ENCODE data around the gene PCDH12. TPM values are rescaled to one million over a fixed set of nuclear protein-coding genes. Genes with fewer than 3 reads are reported as not detected.
A peak's percentile ranks its signal among the peaks of the same experiment; 100 is the strongest.

Gene PCDH12
- polyA plus RNA-seq, 3 donors = 0.20 to 1.2 (median 0.90) TPM

DNA sequence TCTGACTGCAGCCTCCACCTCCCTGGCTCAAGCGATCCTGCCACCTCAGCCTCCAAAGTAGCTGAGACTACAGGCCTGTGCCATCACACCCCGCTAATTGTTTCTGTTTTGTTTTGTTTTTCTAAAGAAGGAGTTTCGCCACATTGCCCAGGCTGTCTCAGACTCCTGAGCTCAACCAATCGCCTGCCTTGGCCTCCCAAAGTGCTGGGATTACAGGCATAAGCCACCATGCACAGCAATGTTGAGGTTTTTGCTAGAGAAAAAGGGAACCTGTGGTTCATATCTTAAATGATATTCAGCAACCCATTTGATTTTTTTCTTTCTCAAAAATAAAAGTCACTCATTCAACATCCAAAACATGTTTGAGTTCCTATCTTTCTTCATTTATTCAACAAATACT is 54.7 kb downstream of the PCDH12 start:
- Mint-ChIP-seq H3K9me3 (peaks cover 0 to 5% (median 2%) of the 10 kb centered on the region in 7 donors), H3K4me3 (peak overlapping the region in 1 of 2 donors; percentile 51), H3K27me3 (ENCODE audit: low read depth in 3 of 3) (peaks cover 0 to 3% (median 2%) of the 10 kb centered on the region in 3 donors), H3K36me3 (no peaks in the 10 kb centered on the region), H3K4me1 (peaks cover 36% of the 10 kb centered on the region), H3K27ac (peak overlapping the region in 5 of 7 donors; percentile 26 to 78 (median 56))
- peak; percentile 12 to 43 (median 32) for DNase-seq
- Histone ChIP-seq H3K9ac (ENCODE audit: insufficient read depth, low read length, poor library complexity, severe bottlenecking) (no peak overlapping the region), H3K27ac (ENCODE audit: low read depth in 1 of 2, low read length in 2 of 2) (peak overlapping the region in 1 of 2 donors; percentile 42), H3K4me2 (replicated peaks; ENCODE audit: extremely low read depth, low read length, poor library complexity, severe bottlenecking) (no peak overlapping the region), H3K4me1 (ENCODE audit: control insufficient read depth in 1 of 2, insufficient read depth in 2 of 2, low read length in 2 of 2) (peaks cover 35 to 36% of the 10 kb centered on the region in 2 donors), H3K36me3 (replicated peaks in 1 of 2; ENCODE audit: control insufficient read depth in 1 of 2, insufficient read depth in 2 of 2, low read length in 2 of 2) (no peaks in the 10 kb centered on the region), H3K9me3 (replicated peaks in 1 of 2; ENCODE audit: control insufficient read depth in 1 of 2, insufficient read depth in 1 of 2, low read length in 2 of 2) (no peaks in the 10 kb centered on the region), H3K27me3 (ENCODE audit: control insufficient read depth in 2 of 2, insufficient read depth in 2 of 2, low read length in 2 of 2) (no peaks in the 10 kb centered on the region), H3K4me3 (replicated peaks in 1 of 3; ENCODE audit: low read depth in 2 of 3, low read length in 3 of 3) (no peak overlapping the region), H3K79me2 (ENCODE audit: insufficient read depth, low read length) (no peaks in the 10 kb centered on the region), H4K20me1 (ENCODE audit: insufficient read depth, low read length) (no peaks in the 10 kb centered on the region), H2AFZ (ENCODE audit: insufficient read depth, low read depth, low read length, poor library complexity, severe bottlenecking) (peak overlapping the region; percentile 24)
- intact Hi-C loops (cut with micrococcal nuclease) = no loop called here
- TF ChIP-seq, protein P1, sequence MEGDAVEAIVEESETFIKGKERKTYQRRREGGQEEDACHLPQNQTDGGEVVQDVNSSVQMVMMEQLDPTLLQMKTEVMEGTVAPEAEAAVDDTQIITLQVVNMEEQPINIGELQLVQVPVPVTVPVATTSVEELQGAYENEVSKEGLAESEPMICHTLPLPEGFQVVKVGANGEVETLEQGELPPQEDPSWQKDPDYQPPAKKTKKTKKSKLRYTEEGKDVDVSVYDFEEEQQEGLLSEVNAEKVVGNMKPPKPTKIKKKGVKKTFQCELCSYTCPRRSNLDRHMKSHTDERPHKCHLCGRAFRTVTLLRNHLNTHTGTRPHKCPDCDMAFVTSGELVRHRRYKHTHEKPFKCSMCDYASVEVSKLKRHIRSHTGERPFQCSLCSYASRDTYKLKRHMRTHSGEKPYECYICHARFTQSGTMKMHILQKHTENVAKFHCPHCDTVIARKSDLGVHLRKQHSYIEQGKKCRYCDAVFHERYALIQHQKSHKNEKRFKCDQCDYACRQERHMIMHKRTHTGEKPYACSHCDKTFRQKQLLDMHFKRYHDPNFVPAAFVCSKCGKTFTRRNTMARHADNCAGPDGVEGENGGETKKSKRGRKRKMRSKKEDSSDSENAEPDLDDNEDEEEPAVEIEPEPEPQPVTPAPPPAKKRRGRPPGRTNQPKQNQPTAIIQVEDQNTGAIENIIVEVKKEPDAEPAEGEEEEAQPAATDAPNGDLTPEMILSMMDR (IDR thresholded peaks at IDR 0.05) = no peak
- 0% methylated on average over 1 of the region's 4 CpGs for WGBS (ENCODE audit: insufficient coverage)

GRCh38 chr5:141902015-141902814 is 55.8 kb downstream of the PCDH12 start:
- H3K27ac Mint-ChIP-seq = peak overlapping the region in 2 of 7 donors; percentile 6 to 70
- peaks cover 39 to 44% of the 10 kb centered on the region in 2 donors for H3K4me1 ChIP-seq (ENCODE audit: control insufficient read depth in 1 of 2, insufficient read depth in 2 of 2, low read length in 2 of 2)
- intact Hi-C loops (cut with micrococcal nuclease) = no loop called here
- no peak overlapping the region for H3K9ac ChIP-seq (ENCODE audit: insufficient read depth, low read length, poor library complexity, severe bottlenecking)
- no peaks in the 10 kb centered on the region for H3K79me2 ChIP-seq (ENCODE audit: insufficient read depth, low read length)
- H3K9me3 Mint-ChIP-seq = peaks cover 0 to 5% (median 2%) of the 10 kb centered on the region in 7 donors
- H2AFZ ChIP-seq (ENCODE audit: insufficient read depth, low read depth, low read length, poor library complexity, severe bottlenecking) = no peak overlapping the region
- no peak for DNase-seq
- TF ChIP-seq, protein P1 (IDR thresholded peaks at IDR 0.05) = no peak
- H3K36me3 ChIP-seq (replicated peaks in 1 of 2; ENCODE audit: control insufficient read depth in 1 of 2, insufficient read depth in 2 of 2, low read length in 2 of 2) = no peaks in the 10 kb centered on the region
- no peaks in the 10 kb centered on the region for H3K27me3 ChIP-seq (ENCODE audit: control insufficient read depth in 2 of 2, insufficient read depth in 2 of 2, low read length in 2 of 2)
- H3K4me3 ChIP-seq (replicated peaks in 1 of 3; ENCODE audit: low read depth in 2 of 3, low read length in 3 of 3) = no peak overlapping the region
- H3K27ac ChIP-seq (ENCODE audit: low read depth in 1 of 2, low read length in 2 of 2) = no peak overlapping the region
- H3K27me3 Mint-ChIP-seq (ENCODE audit: low read depth in 3 of 3) = peaks cover 0 to 2% (median 0%) of the 10 kb centered on the region in 3 donors
- H3K4me2 ChIP-seq (replicated peaks; ENCODE audit: extremely low read depth, low read length, poor library complexity, severe bottlenecking) = no peak overlapping the region
- H3K4me3 Mint-ChIP-seq = no peak overlapping the region
- H3K9me3 ChIP-seq (replicated peaks in 1 of 2; ENCODE audit: control insufficient read depth in 1 of 2, insufficient read depth in 1 of 2, low read length in 2 of 2) = no peaks in the 10 kb centered on the region
- 100% methylated on average over 2 of the region's 5 CpGs for WGBS (ENCODE audit: insufficient coverage)
- no peaks in the 10 kb centered on the region for H3K36me3 Mint-ChIP-seq
- peaks cover 39% of the 10 kb centered on the region for H3K4me1 Mint-ChIP-seq
- no peaks in the 10 kb centered on the region for H4K20me1 ChIP-seq (ENCODE audit: insufficient read depth, low read length)

All from CD14-positive monocyte (primary cell).